NT2/D1 (cell line): ENCODE results near the gene SMCO3.

Source experiments
- SUZ12 ChIP-seq: IDR thresholded peaks from 2 replicates; pipeline ENCODE4 v1.6.1; 2011; ENCODE audit not compliant: insufficient read length, insufficient read depth; ENCODE audit errors: extremely low read depth
- YY1 ChIP-seq: IDR thresholded peaks from 2 replicates; pipeline ENCODE4 v1.6.1; 2011; ENCODE audit not compliant: insufficient read length, insufficient read depth
- ZNF274 ChIP-seq: IDR thresholded peaks from 2 replicates; pipeline ENCODE4 v1.6.1; 2011; ENCODE audit warnings: mild to moderate bottlenecking, low read depth, low read length

- TF ChIP-seq ZNF274 (no peak), SUZ12 (no peak), YY1 (no peak)
Measured at GRCh38 chr12:14781563-14781962, 32.4 kb downstream of the SMCO3 start.
